Stimulated activated CD8-positive, alpha-beta memory T cell treated with anti-CD3 and anti-CD28 coated beads, Interleukin-12 subunit alpha, Interleukin-12 subunit beta, amount 100 ng/mL, for 1 hour (primary cell): ENCODE data around the gene CALD1.

Experiments
- DNase-seq: peaks from one replicate; pipeline ENCODE4 v3.0.0-alpha.2; 2020; ENCODE audit warnings: low read depth

CALD1 gene

DNA sequence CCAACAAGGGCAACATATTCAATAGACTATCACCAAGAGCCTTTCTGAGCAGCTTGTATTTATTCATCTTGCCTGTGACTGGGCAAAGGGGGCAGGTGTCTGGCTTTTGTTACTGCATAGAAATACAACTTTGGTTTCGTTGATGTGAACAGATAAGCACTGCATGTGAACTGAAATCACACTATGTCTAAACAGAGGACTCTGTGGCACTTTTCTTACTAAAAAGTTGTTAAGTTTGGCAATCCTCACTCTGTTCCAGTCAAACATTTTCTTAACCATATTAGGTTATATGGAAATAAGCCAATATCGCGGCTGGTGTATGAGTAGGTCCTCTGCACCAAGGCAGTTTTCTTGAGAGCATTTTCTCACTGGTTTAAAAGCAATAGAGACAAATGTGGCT is 48.5 kb downstream of the CALD1 start:
- no peak for DNase-seq

DNA sequence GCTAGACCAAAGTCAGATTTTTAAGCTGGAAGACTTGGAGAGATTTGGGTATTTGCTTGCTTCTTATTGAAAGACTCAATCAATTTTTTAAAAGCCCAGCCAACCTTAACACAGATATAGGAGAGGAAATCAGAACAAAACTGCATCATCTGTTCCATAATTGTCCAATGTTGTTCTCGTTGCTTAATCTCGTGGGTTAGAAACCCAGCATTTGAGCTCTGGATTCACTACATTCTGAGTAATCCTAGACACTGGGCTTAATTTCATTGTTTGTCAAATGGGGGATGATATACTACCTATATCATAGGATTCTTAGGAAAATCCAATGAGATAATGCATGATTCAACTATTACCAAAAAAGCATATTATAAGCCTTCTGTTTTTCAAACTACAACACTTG is 48.9 kb downstream of the CALD1 start:
- DNase-seq: no peak

DNA sequence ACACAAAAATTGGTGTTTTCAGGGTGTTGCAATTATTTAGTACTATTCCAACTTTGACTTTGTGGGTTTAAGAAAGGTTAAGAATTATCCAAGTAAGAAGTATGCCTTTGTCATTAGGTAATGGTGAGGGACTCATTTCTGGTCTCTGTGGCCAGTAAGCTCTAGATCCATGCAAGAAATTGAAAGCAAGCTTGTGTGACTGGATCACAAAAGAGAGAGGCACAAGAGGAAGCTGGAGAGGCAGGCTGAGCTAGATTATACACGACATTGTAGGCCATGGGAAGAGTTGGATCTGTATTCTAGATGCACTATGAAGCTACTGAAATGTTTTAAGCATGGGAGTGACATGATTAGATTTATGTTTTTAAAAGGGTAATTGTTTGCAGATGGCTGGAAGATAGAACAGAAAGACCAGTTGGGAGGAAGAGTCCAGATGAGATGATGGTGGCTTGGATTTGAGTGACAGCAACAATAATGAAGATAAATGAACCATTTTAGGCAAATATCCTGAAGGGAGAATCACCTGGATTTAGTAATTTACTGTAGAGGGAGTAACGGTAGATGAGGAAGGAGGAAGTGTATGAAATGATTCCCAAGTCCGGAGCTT is 50.0 kb downstream of the CALD1 start:
- DNase-seq: no peak

DNA sequence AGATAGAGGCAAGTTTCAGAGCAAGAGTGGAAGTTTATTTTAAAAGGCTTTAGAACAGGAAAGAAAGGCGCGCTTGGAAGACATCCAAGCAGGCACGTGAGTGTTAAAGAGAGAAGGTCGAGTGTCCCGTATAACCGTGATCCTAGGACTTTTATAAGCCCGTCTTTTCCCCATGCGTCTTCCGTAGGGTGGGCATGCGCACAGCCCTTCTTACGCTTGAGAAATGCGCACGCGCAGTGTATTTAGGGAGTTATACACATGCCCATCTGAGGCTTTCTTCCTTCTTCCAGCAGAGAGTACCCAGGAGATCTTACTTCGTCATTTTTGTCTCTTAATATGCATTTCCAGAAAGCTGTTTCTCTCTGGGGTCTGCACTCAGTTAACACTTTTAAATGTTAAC is 52.4 kb downstream of the CALD1 start:
- DNase-seq: no peak

DNA sequence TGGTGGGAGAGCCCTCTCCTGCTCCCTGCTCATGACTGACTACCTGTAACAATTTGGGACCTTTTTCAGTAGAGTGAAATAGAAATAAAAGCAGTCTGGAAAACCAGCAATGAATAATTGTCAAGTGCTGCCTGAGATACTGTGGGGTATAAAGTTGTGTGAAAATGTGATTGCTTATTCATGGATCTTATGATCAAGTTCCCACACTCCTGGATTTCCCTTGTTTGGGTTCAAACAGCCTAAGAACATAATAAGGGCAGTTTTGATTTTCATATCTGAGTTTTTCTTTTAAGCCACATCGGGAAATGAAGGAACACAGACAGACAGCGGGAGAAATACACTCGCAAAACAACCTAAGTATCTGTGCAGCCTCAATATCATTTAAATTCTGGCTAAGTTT is 52.9 kb downstream of the CALD1 start:
- no peak for DNase-seq

DNA sequence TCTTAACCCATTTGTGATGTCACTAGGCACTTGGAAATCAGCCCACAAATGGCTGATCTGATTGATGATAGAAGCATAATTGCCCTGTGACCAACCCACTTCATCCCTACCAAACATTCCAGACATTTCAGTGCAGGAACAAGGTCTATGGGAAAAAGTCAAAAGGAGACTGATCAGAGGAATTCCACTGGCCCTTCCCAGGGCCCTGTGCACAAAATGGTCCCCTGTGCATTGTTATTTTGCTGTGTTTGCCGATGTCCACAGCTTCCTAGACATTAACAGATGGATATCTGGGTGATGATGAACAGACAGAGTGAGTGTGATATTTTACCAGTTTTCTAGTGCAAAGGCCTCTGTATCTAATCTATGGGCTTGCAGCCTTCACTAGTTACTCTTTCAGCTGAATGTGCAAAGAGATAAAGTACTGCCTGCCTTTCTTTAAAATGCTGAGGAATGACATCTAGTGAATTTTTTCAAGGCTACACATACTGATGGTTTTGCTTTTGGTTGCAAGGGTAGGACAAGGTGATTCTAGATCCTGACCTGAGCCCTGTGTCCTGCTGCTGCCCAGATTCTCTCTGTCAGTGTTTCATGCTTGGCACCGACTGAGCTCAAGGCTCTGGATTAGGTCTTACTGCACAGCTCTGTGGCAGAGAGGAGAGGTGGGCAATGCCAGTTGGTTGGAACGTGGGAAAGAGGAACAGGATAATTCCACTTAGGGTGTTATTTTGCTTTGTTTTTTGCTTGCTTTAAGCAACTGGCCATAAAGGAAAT is 55.4 kb downstream of the CALD1 start:
- DNase-seq: no peak

DNA sequence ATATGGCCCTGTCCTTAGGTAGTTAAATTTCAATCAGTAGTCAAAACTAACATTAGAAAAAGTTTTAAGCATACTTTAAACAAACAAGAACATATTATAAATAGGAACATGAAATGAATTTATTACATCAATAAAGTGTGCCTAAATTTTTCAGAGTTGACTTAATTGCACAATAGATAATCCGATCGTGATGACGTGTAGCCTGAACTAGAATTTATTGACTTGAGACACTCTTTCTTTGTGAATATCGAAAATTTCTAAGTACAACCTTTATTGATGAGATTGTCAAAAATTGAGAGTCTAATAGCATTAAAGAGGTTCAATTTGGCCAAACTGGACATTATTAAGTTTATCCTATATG is 56.0 kb downstream of the CALD1 start:
- DNase-seq: no peak

DNA sequence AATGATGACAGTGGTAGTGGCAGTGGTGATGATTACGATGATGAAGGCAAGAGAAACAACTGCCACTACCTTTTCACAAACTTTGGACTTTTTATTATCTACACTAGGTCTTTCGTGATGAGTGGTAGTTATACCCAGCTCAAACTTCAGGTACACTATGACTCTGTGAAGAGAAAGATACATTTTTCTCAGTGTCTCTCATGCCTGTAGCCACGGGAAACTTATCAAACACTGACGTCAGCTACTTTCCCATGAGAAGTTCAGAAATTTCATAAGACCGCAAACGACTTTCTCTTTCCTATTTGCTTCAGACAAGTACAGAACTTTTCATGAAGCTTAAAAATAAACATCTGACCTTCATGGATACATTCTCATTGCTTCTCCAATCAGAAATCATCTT is 57.0 kb downstream of the CALD1 start:
- no peak for DNase-seq

DNA sequence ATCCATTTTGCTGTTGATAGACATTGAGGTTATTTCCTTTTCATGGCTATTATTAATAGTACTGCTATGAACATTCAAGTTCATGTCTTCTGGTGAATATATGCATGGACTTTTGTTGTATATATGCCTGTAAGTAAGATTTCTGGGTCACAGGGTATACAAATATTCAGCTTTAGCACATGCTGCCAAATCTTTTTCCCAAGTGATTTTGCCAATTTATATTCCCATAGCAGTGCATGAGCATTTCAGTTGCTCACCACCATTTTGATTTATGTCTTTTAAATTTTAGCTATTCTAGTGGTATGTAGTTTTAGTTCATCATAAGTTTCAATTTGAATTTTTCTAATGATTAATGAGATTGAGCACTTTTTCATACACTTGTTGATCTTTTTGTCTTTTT is 59.9 kb downstream of the CALD1 start:
- no peak for DNase-seq

DNA sequence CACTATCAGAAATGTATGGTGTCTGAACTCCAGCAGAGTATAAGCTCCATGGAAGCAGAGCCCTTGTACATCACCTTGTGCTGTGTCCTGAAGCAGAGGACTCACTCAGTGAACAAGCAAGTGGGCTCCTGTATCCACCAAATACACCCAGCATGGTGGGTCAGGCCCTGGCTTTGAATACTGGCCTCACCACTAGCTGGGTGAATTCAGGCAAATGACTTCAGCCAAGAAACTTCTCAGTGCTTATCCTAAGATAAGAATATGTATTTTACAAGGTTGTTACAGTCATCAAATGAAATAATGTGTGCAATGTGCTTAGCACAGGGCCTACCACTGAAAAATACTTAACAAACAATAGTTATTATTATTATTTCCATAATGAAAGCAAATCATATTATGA is 62.6 kb downstream of the CALD1 start:
- DNase-seq: no peak

DNA sequence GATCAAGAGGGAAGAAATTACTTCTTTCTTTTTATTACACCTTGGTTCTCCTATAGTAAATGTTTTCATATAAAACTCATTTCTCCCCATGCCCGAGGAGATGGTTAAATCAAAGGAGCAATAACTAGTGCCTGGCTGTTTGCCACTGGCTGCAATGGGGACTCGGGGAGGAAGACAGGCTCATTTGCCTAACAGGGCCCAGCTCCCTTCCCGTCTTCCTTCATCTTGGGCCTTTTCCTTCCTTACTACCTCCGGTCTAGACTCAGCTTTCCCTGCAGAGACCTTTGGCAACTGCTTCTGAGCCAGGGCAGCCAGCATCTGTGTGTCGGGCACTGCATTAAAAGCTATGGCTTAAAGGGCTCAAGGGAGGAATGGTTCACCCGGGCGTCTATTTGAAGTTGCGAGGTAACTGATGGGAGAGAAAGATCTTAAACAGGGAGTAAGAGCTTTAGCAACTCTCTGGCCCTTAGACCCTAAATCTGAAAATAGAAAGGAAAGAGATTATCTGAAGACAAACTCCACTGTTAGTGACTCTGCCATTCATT is 63.5 kb downstream of the CALD1 start:
- DNase-seq: no peak

DNA sequence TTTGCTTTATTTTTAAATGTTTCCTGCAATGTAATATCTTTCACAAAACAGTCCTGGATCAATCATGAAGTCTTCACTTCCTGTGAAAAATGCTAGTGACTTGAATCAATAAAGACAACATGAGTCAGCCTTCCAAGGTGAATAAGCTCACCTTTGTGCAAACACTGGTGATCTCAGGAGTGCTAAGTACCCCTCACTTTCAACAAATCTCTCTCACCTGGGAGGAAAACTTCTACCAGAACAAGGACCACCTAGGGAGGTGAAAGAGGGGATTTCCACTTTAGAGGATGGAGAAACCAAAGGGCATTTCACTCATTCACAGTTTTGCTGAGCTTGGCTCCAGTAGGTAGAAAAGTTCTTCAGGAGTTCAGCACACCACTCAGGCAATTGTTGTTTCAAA is 64.8 kb downstream of the CALD1 start:
- DNase-seq: no peak

DNA sequence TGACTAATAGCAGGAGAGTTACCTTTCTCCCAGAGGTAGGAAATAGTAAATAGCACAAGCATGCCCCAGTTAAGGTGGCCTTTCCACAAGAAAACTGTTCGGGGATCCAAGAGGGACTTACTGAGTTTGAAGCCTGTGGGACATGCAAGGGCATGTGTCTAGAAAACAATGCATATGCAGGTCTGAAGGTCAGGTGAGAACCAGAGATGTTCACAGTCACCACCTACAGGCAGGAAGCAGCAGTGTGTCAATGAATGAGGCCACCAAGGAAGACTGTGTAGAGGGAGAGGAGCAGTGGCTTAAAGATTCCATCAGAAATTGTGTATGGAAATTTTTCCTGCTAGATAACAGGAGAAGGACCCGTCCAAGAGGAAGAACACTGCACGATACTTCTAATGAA is 66.0 kb downstream of the CALD1 start:
- no peak for DNase-seq

DNA sequence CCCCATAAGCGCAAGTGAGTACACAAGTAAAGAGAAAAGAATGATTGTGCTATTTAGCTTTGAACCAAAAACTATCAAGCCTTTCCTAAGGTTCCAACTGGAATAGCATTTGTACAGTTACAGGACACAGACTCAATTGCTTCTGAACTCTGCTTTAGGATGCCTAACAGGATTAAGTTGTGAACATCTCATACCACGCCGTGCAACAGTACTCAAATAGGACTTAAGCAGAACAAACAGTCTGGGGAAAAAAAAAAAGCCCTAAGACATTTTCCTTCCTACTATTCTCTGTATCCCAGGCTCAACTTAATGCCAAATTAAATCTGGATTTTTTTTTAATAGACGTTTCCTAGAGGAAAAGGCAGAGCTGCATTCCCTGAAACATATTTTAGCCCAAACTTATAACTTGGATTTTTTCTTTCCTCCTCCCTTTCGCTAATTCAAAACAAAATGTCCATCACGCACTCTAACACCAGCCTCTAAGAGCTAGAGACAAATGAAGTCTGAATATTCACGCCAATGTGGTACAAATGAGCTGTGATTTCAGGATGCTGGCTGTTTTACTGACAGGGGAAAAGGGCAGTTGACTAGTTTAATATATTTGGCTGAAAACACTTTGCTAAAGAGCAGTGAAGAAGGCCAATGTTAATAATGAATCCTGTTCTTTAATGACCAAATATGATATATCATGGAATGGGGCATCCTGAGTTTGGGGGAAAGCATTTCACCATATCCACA is 68.6 kb downstream of the CALD1 start:
- DNase-seq: no peak

DNA sequence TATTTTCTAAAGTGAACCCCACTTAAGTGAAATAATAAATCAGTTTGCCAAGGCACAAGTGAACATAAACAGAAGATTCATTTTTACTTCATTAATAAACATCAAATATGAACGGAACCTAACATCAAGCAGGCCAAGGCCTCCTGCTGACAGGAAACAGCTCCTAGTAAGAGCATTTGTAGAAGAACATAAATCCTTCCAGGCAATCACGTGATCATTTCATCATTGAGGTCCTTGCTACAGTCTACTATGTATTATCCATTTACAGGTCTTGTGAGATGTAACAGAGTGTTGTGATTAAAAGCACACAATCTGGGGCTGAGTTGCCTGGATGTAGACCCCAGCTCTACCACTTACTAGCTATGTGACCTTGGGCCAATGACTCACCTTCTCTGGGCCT is 70.6 kb downstream of the CALD1 start:
- no peak for DNase-seq

DNA sequence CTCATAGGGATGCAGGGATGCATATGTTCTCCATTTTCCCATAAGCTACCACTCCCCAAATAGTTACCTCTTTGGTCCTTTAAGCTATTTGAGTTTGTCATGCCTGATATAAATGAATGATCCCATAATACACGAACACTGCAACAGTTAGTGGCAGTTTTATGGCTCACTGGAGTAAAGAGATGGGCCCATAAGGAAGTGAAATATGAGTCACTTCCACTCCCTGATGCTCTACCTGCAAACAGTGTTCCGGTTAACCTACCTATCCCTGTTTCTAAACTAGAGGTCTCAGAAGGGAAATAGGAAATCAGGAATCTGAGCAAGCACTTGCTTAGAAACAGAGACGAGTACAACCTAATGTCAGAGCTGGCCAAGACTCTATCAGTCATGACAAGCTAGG is 71.7 kb downstream of the CALD1 start:
- DNase-seq: no peak

DNA sequence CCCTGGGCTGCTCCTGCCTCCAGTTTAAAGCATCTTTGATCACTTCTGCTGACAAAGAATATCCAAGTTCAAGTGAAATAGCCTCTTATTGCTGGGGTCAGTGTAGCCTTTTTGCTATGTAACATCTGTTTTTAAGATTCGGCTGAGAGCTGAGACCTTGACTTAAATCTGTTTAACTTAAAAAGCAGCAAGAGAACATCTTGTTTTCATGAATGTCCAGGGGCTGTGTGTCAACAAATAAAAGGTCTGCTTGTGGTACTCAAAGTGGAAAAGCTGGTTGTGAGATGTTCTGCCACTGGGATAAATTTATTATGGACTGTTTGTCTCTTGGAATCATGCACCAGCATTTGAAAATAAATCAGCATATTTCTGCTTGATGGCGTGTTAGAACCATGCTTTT is 73.2 kb downstream of the CALD1 start:
- no peak for DNase-seq

DNA sequence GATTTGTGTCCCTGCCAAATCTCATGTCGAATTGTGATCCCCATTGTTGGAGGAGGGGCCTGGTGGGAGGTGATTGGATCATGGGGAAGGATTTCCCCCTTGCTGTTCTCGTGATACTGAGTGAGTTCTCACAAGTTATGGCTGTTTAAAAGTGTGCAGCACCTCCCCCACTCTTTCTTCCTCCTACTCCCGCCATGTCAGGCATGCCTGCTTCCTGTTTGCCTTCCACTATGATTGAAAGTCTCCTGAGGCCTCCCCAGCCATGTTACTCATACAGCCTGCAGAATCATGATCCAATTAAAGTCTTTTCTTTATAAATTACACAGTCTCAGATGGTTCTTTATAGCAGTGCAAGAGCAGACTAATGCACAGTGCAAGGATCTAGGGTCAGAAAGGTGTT is 75.4 kb downstream of the CALD1 start:
- DNase-seq: no peak

DNA sequence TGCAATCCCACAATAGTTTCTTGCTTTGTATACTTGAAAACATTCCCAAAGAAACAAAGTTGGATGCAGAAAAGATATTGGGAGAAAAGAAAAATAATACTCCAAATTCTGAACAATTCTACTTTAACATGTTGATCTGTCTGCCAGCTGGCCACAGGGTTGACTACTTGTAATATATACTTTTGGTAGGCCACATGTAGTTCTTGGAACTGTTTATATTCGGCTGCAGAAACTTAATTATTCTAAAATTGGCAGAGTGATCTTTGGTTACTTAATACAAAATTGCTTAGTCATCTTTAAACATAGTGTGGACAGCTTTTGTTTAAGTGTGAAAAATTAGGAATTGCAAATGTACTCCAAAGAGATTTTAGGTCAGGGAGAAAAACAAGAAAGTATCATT is 76.0 kb downstream of the CALD1 start:
- DNase-seq: no peak

DNA sequence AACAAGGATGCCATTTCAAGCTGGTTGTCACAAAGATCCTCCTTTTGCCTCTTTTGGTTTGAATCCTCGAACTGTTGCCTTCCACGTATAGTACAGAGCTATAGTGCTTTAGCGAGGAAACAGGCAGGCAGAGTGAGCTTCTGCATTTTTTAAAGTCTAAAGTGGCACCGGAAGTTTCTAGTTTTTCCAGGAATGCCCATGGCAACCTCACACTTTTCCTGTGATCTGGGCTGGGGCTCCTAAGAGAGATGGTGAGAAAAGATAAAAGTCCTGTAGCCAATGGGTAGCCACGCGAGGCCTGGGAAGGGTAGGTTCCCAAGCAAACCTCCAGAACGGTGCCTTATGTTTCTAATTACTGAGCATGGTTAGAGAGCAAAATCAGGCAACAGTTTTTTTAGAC is 76.7 kb downstream of the CALD1 start:
- DNase-seq: no peak

DNA sequence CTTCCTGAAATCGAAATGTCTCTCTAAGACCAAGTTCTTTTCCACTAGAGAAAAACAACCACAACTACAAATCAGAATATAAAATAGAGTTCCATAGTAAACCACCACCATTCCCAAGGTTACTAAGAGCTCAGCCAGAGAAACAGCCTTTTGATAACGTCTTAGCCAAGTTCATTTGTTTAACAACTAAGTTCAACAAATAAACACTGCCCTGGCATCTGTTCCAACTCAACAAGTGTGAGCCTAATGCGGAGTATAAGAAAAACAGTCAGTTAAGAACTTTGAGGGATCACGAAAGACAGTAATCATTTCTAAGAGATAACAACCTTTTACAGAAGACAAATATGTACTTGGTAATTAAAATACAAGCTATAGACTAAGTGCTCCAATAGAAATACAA is 77.3 kb downstream of the CALD1 start:
- DNase-seq: no peak

DNA sequence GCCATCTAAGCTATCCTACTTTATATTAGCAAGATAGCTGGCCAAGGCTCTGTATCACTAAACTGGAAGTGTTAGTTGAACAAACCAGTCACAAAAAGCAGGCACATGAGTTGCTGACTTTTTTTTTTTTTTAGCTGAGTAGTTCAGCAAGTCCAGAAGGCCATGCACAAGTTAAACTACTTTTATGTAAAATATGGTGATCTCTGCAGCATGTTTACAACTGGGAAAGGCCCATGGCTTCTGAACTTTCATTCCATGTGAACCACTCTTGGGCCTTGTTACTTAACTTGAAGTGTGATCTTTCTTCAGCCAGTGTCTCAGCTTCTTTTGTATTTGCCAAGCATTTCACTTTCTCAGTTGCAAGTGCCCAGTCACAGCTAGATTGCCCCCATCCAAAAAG is 78.5 kb downstream of the CALD1 start:
- no peak for DNase-seq

DNA sequence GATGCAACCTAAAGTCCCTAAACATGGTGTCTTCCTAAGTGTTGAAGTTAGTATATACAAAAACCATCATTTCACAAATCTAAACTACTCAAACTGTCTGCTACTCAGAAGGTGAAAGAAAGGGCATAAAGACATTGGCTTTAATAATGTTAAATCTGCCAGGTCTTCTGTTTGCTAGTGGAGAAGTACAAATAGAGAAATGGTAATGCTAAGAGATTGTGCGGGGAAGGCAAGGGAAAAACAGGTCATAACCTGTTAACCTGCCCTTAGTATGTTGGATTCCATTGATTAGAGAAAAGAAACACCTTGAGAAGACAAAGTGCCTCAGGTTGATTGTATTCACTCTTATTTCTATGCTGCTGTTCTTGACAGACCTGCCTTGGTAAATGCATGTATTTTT is 80.3 kb downstream of the CALD1 start:
- no peak for DNase-seq
